ENCODE measurements around the gene PINLYP. TPM values are rescaled to one million over a fixed set of nuclear protein-coding genes. Genes with fewer than 3 reads are reported as not detected.

The PINLYP gene
- polyA plus RNA-seq, 3 donors, result 0.83 to 1.3 (median 0.93) TPM

DNA sequence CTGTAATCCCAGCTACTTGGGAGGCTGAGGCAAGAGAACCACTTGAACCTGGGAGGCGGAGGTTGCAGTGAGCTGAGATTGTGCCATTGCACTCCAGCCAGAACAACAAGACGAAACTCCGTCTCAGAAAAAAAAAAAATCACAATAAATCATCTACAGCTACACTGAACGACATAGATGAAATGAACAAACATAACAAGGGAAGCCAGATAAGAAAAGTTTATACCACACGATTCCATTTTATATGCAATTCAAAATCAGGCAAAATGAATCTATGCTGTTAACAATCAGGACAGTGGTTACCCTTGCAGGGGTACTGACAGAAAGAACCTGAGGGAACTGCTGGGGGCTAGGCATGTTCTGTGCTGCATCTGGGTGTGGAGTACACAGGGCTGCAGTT, 5.9 kb upstream of the PINLYP start:
- H3K9ac ChIP-seq (ENCODE audit: insufficient read depth, low read length, poor library complexity, severe bottlenecking), result no peak overlapping the region
- no peak overlapping the region for H3K27ac ChIP-seq (ENCODE audit: low read depth in 1 of 2, low read length in 2 of 2)
- Mint-ChIP-seq H3K27me3 (ENCODE audit: low read depth in 3 of 3) (no peaks in the 10 kb centered on the region), H3K36me3 (peaks cover 13 to 32% of the 10 kb centered on the region in 2 donors), H3K4me1 (peaks cover 18% of the 10 kb centered on the region), H3K27ac (peak overlapping the region in 2 of 7 donors; percentile 25 to 40), H3K4me3 (no peak overlapping the region), H3K9me3 (no peaks in the 10 kb centered on the region)
- no peak for DNase-seq
- H3K4me3 ChIP-seq (replicated peaks in 1 of 3; ENCODE audit: low read depth in 2 of 3, low read length in 3 of 3), result no peak overlapping the region
- no peak overlapping the region for H3K4me2 ChIP-seq (replicated peaks; ENCODE audit: extremely low read depth, low read length, poor library complexity, severe bottlenecking)
- WGBS (ENCODE audit: insufficient coverage), result 60% methylated on average over 1 of the region's 5 CpGs
- H2AFZ ChIP-seq (ENCODE audit: insufficient read depth, low read depth, low read length, poor library complexity, severe bottlenecking), result no peak overlapping the region
- no peaks in the 10 kb centered on the region for H3K9me3 ChIP-seq (replicated peaks in 1 of 2; ENCODE audit: control insufficient read depth in 1 of 2, insufficient read depth in 1 of 2, low read length in 2 of 2)
- H4K20me1 ChIP-seq (ENCODE audit: insufficient read depth, low read length), result no peaks in the 10 kb centered on the region
- intact Hi-C loops (cut with micrococcal nuclease), result no loop called here
- peaks cover 0 to 17% of the 10 kb centered on the region in 2 donors for H3K36me3 ChIP-seq (replicated peaks in 1 of 2; ENCODE audit: control insufficient read depth in 1 of 2, insufficient read depth in 2 of 2, low read length in 2 of 2)
- TF ChIP-seq, protein P1, sequence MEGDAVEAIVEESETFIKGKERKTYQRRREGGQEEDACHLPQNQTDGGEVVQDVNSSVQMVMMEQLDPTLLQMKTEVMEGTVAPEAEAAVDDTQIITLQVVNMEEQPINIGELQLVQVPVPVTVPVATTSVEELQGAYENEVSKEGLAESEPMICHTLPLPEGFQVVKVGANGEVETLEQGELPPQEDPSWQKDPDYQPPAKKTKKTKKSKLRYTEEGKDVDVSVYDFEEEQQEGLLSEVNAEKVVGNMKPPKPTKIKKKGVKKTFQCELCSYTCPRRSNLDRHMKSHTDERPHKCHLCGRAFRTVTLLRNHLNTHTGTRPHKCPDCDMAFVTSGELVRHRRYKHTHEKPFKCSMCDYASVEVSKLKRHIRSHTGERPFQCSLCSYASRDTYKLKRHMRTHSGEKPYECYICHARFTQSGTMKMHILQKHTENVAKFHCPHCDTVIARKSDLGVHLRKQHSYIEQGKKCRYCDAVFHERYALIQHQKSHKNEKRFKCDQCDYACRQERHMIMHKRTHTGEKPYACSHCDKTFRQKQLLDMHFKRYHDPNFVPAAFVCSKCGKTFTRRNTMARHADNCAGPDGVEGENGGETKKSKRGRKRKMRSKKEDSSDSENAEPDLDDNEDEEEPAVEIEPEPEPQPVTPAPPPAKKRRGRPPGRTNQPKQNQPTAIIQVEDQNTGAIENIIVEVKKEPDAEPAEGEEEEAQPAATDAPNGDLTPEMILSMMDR (IDR thresholded peaks at IDR 0.05), result no peak
- H3K4me1 ChIP-seq (ENCODE audit: control insufficient read depth in 1 of 2, insufficient read depth in 2 of 2, low read length in 2 of 2), result peaks cover 3% of the 10 kb centered on the region in 2 donors
- peaks cover 50% of the 10 kb centered on the region for H3K79me2 ChIP-seq (ENCODE audit: insufficient read depth, low read length)
- H3K27me3 ChIP-seq (ENCODE audit: control insufficient read depth in 2 of 2, insufficient read depth in 2 of 2, low read length in 2 of 2), result no peaks in the 10 kb centered on the region

DNA sequence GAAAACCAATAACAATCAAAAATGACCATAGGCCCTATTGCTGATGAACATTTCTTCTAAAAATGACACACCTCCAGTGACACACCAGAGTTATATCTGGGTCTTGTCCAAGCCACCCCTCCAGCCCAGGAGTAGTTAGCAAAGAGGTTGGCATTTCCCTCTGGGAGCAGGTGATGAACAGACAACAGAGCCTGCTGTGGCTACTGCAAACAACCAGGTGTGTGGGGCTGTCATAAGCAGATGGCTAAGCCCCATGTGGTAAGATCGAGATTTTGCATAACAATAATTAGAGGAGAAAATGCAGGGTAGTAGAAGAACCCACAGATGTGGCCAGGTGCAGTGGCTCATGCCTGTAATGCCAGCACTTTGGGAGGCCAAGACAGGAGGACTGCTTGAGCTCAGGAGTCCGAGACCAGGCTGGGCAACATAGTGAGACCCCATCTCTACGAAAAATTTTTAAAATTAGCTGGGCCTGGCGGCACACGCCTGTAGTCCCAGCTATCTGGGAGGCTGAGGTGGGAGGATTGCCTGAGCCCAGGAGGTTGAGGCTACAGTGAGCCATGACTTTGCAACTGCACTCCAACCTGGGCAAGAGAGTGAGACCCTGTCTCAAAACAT, 5.3 kb upstream of the PINLYP start:
- Mint-ChIP-seq H3K9me3 (no peaks in the 10 kb centered on the region), H3K27ac (no peak overlapping the region), H3K4me3 (no peak overlapping the region), H3K36me3 (peaks cover 13 to 28% of the 10 kb centered on the region in 2 donors), H3K4me1 (peaks cover 20% of the 10 kb centered on the region), H3K27me3 (ENCODE audit: low read depth in 3 of 3) (no peaks in the 10 kb centered on the region)
- Histone ChIP-seq H3K9me3 (replicated peaks in 1 of 2; ENCODE audit: control insufficient read depth in 1 of 2, insufficient read depth in 1 of 2, low read length in 2 of 2) (no peaks in the 10 kb centered on the region), H2AFZ (ENCODE audit: insufficient read depth, low read depth, low read length, poor library complexity, severe bottlenecking) (no peak overlapping the region), H3K27ac (ENCODE audit: low read depth in 1 of 2, low read length in 2 of 2) (no peak overlapping the region), H3K79me2 (ENCODE audit: insufficient read depth, low read length) (peaks cover 50% of the 10 kb centered on the region), H3K4me2 (replicated peaks; ENCODE audit: extremely low read depth, low read length, poor library complexity, severe bottlenecking) (no peak overlapping the region), H3K36me3 (replicated peaks in 1 of 2; ENCODE audit: control insufficient read depth in 1 of 2, insufficient read depth in 2 of 2, low read length in 2 of 2) (peaks cover 0 to 17% of the 10 kb centered on the region in 2 donors), H3K4me3 (replicated peaks in 1 of 3; ENCODE audit: low read depth in 2 of 3, low read length in 3 of 3) (no peak overlapping the region), H3K9ac (ENCODE audit: insufficient read depth, low read length, poor library complexity, severe bottlenecking) (no peak overlapping the region), H4K20me1 (ENCODE audit: insufficient read depth, low read length) (no peaks in the 10 kb centered on the region), H3K4me1 (ENCODE audit: control insufficient read depth in 1 of 2, insufficient read depth in 2 of 2, low read length in 2 of 2) (peaks cover 9% of the 10 kb centered on the region in 2 donors), H3K27me3 (ENCODE audit: control insufficient read depth in 2 of 2, insufficient read depth in 2 of 2, low read length in 2 of 2) (no peaks in the 10 kb centered on the region)
- DNase-seq, result no peak
- 61% methylated on average over 4 of the region's 5 CpGs for WGBS (ENCODE audit: insufficient coverage)
- intact Hi-C loops (cut with micrococcal nuclease), result no loop called here
- TF ChIP-seq, protein P1 (IDR thresholded peaks at IDR 0.05), result no peak

All from CD14-positive monocyte (primary cell).